ENCODE results near the gene C3. TPM values are rescaled to one million over a fixed set of nuclear protein-coding genes. Genes with fewer than 3 reads are reported as not detected.

The C3 gene
- total RNA-seq, 1 experiment from 2014 or later: 5.0 TPM

DNA sequence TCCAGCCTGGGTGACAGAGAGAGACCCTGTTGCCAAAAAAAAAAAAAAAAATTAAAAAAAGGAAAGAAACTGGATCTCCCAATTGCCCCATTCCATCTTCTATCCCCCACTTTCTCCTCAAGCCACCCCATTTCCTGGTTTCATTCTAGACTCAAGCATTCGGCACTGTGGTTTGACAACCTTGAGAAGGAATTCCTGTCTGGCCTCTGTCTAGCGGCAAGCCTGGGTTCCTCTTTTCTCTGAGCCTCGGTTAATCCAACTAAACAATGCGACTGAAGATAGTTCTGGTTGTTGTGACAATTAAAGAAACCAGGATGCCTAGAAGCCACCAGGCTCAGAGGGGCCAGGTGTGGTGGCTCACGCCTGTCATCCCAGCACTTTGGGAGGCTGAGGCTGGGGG, 3.3 kb upstream of the C3 start:
- intact Hi-C loops (cut with micrococcal nuclease; ENCODE audit: unreplicated experiment) (no loop called here), in situ Hi-C loops (cut with HindIII; ENCODE audit: low pct_unique_long_range_greater_than_20kb, low sequenced_read_pairs) (no loop called here)
- ChIA-PET CTCF (no interaction called here), POLR2A (no interaction called here)
- TF ChIP-seq SIN3A (IDR thresholded peaks at IDR 0.05; ENCODE audit: borderline replicate concordance, insufficient read depth, low read depth, low read length) (no peak), TCF7L2 (IDR thresholded peaks at IDR 0.05; ENCODE audit: low read depth, low read length) (no peak), POLR2AphosphoS5 (IDR thresholded peaks at IDR 0.05; ENCODE audit: low read depth, low read length) (no peak)
- TF ChIP-seq, protein P1, sequence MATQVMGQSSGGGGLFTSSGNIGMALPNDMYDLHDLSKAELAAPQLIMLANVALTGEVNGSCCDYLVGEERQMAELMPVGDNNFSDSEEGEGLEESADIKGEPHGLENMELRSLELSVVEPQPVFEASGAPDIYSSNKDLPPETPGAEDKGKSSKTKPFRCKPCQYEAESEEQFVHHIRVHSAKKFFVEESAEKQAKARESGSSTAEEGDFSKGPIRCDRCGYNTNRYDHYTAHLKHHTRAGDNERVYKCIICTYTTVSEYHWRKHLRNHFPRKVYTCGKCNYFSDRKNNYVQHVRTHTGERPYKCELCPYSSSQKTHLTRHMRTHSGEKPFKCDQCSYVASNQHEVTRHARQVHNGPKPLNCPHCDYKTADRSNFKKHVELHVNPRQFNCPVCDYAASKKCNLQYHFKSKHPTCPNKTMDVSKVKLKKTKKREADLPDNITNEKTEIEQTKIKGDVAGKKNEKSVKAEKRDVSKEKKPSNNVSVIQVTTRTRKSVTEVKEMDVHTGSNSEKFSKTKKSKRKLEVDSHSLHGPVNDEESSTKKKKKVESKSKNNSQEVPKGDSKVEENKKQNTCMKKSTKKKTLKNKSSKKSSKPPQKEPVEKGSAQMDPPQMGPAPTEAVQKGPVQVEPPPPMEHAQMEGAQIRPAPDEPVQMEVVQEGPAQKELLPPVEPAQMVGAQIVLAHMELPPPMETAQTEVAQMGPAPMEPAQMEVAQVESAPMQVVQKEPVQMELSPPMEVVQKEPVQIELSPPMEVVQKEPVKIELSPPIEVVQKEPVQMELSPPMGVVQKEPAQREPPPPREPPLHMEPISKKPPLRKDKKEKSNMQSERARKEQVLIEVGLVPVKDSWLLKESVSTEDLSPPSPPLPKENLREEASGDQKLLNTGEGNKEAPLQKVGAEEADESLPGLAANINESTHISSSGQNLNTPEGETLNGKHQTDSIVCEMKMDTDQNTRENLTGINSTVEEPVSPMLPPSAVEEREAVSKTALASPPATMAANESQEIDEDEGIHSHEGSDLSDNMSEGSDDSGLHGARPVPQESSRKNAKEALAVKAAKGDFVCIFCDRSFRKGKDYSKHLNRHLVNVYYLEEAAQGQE (IDR thresholded peaks at IDR 0.05; ENCODE audit: insufficient read depth in 1 of 2, low read depth in 2 of 2, low read length in 1 of 2): no peak
- TF ChIP-seq, protein P2, sequence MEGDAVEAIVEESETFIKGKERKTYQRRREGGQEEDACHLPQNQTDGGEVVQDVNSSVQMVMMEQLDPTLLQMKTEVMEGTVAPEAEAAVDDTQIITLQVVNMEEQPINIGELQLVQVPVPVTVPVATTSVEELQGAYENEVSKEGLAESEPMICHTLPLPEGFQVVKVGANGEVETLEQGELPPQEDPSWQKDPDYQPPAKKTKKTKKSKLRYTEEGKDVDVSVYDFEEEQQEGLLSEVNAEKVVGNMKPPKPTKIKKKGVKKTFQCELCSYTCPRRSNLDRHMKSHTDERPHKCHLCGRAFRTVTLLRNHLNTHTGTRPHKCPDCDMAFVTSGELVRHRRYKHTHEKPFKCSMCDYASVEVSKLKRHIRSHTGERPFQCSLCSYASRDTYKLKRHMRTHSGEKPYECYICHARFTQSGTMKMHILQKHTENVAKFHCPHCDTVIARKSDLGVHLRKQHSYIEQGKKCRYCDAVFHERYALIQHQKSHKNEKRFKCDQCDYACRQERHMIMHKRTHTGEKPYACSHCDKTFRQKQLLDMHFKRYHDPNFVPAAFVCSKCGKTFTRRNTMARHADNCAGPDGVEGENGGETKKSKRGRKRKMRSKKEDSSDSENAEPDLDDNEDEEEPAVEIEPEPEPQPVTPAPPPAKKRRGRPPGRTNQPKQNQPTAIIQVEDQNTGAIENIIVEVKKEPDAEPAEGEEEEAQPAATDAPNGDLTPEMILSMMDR (IDR thresholded peaks at IDR 0.05): no peak
- no peak for ATAC-seq
- no peak for DNase-seq (ENCODE audit: low read depth, low spot score)
- Histone ChIP-seq H3K9me3 (ENCODE audit: control insufficient read depth, insufficient read depth, low read depth, low read length) (no peaks in the 10 kb centered on the region), H3K27me3 (ENCODE audit: control insufficient read depth, insufficient read depth, low read length) (no peaks in the 10 kb centered on the region), H3K4me1 (ENCODE audit: control insufficient read depth, insufficient read depth, low read length) (no peaks in the 10 kb centered on the region), H3K27ac (ENCODE audit: low read length) (no peak overlapping the region), H3K4me3 (ENCODE audit: low read depth in 2 of 2, low read length in 2 of 2) (no peak overlapping the region), H3K36me3 (ENCODE audit: control insufficient read depth, insufficient read depth, low read length) (no peaks in the 10 kb centered on the region)
- no TSS peak for BruUV-seq (replicated peaks)

DNA sequence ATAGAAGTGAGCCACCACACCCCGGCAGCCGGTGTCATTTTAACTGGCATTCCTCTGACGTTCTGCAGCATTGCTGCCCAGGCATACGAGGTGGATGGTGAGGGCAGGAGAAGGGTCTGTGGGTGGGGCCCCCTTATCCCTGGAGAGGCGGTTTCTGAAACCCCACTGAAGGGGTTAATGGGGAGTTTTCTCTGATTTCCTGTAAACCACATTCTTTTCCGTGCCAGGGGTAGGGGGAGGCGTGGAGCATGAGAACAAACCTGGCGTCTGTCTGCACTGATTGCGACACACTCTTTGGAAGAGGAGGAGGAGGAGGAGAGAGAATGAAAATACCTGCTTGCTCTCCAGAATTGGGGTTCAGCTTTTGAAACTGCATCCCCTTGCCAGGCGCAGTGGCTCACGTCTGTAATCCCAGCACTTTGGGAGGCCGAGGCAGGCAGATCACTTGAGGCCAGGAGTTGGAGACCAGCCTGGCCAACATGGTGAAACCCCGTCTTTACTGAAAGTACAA, 2.7 kb upstream of the C3 start:
- DNase-seq (ENCODE audit: low read depth, low spot score): no peak
- no peaks in the 10 kb centered on the region for H3K4me1 ChIP-seq (ENCODE audit: control insufficient read depth, insufficient read depth, low read length)
- in situ Hi-C loops (cut with HindIII; ENCODE audit: low pct_unique_long_range_greater_than_20kb, low sequenced_read_pairs) (no loop called here), intact Hi-C loops (cut with micrococcal nuclease; ENCODE audit: unreplicated experiment) (no loop called here)
- BruUV-seq (replicated peaks): no TSS peak
- CTCF ChIA-PET: no interaction called here
- H3K27ac ChIP-seq (ENCODE audit: low read length): no peak overlapping the region
- POLR2A ChIA-PET: no interaction called here
- no peaks in the 10 kb centered on the region for H3K36me3 ChIP-seq (ENCODE audit: control insufficient read depth, insufficient read depth, low read length)
- H3K27me3 ChIP-seq (ENCODE audit: control insufficient read depth, insufficient read depth, low read length): no peaks in the 10 kb centered on the region
- H3K4me3 ChIP-seq (ENCODE audit: low read depth in 2 of 2, low read length in 2 of 2): no peak overlapping the region
- no peaks in the 10 kb centered on the region for H3K9me3 ChIP-seq (ENCODE audit: control insufficient read depth, insufficient read depth, low read depth, low read length)
- ATAC-seq: no peak
- TF ChIP-seq, protein P2 (IDR thresholded peaks at IDR 0.05): no peak
- TF ChIP-seq SIN3A (IDR thresholded peaks at IDR 0.05; ENCODE audit: borderline replicate concordance, insufficient read depth, low read depth, low read length) (no peak), TCF7L2 (IDR thresholded peaks at IDR 0.05; ENCODE audit: low read depth, low read length) (no peak), POLR2AphosphoS5 (IDR thresholded peaks at IDR 0.05; ENCODE audit: low read depth, low read length) (no peak)
- TF ChIP-seq, protein P1 (IDR thresholded peaks at IDR 0.05; ENCODE audit: insufficient read depth in 1 of 2, low read depth in 2 of 2, low read length in 1 of 2): no peak

Data from Panc1 (cell line).